H1 (cell line): ENCODE results near the gene SH3BP5. TPM values are rescaled to one million over a fixed set of nuclear protein-coding genes. Genes with fewer than 3 reads are reported as not detected.

Experiments
- ASH2L ChIP-seq: fragments of 200-600, 300-600 bp; sonication (generic); IDR thresholded peaks from one replicate; pipeline ENCODE4 v1.7.1; 2017; ENCODE audit warnings: low read length
- CHD2 ChIP-seq: IDR thresholded peaks from 2 replicates; pipeline ENCODE4 v1.6.1; 2012; ENCODE audit warnings: low read length, improper control_type of control experiment
- EGR1 ChIP-seq: IDR thresholded peaks from 2 replicates; pipeline ENCODE4 v1.6.1; 2011; ENCODE audit warnings: low read depth, low read length, borderline replicate concordance
- EP300 ChIP-seq, 2 experiments: IDR thresholded peaks; 1 replicate in 1 of 2; 2 replicates in 1 of 2; pipeline ENCODE4 v1.6.1; 2011 to 2012; ENCODE audit warnings: low read depth in 2 of 2, low read length in 2 of 2, mild to moderate bottlenecking in 2 of 2, borderline replicate concordance in 1 of 2, inconsistent platforms in 1 of 2, moderate library complexity in 1 of 2
- FOSL1 ChIP-seq: IDR thresholded peaks from 2 replicates; pipeline ENCODE4 v1.6.1; 2011; ENCODE audit warnings: mild to moderate bottlenecking, low read depth, low read length, moderate library complexity; ENCODE audit not compliant: insufficient read depth
- GABPA ChIP-seq: IDR thresholded peaks from 2 replicates; pipeline ENCODE4 v1.6.1; 2011; ENCODE audit warnings: mild to moderate bottlenecking, low read length, moderate library complexity, borderline replicate concordance; ENCODE audit not compliant: insufficient read depth
- KDM1A ChIP-seq: fragments of 200-600, 300-600 bp; sonication (generic); IDR thresholded peaks from 2 replicates; pipeline ENCODE4 v1.7.1; 2016; ENCODE audit warnings: mild to moderate bottlenecking, low read length, borderline replicate concordance
- NANOG ChIP-seq: IDR thresholded peaks from 2 replicates; pipeline ENCODE4 v1.6.1; 2011; ENCODE audit warnings: low read length, low read depth, mild to moderate bottlenecking, inconsistent platforms; ENCODE audit not compliant: insufficient read depth, poor library complexity, severe bottlenecking
- POLR2A ChIP-seq, 2 experiments: IDR thresholded peaks; 1 replicate in 1 of 2; 2 replicates in 1 of 2; pipeline ENCODE4 v1.6.1; 2011; ENCODE audit warnings: low read depth in 2 of 2, low read length in 2 of 2, mild to moderate bottlenecking in 2 of 2; ENCODE audit errors: control extremely low read depth in 1 of 2
- RAD21 ChIP-seq, 2 experiments: IDR thresholded peaks in 1 of 2; conservative IDR thresholded peaks in 1 of 2; 2 replicates each; pipeline ENCODE4 v1.6.1; 2011; ENCODE audit warnings: low read depth in 2 of 2, low read length in 2 of 2, improper control_type of control experiment in 1 of 2, inconsistent platforms in 1 of 2, mild to moderate bottlenecking in 1 of 2, moderate library complexity in 1 of 2
- RXRA ChIP-seq: IDR thresholded peaks from 2 replicates; pipeline ENCODE4 v1.6.1; 2011; ENCODE audit warnings: low read depth, mild to moderate bottlenecking, low read length, moderate library complexity; ENCODE audit not compliant: insufficient read depth
- SAP30 ChIP-seq: fragments of 300-600 bp; sonication (generic); IDR thresholded peaks from 2 replicates; pipeline ENCODE4 v1.7.1; 2012; ENCODE audit warnings: low read length, moderate library complexity, mild to moderate bottlenecking, inconsistent platforms; ENCODE audit not compliant: insufficient read depth, insufficient replicate concordance
- SIX5 ChIP-seq: IDR thresholded peaks from 2 replicates; pipeline ENCODE4 v1.6.1; 2011; ENCODE audit warnings: mild to moderate bottlenecking, low read depth, low read length
- SP1 ChIP-seq: IDR thresholded peaks from 2 replicates; pipeline ENCODE4 v1.6.1; 2011; ENCODE audit warnings: low read depth, low read length
- SP2 ChIP-seq: IDR thresholded peaks from 2 replicates; pipeline ENCODE4 v1.6.1; 2012; ENCODE audit warnings: mild to moderate bottlenecking, low read length, inconsistent platforms
- SRF ChIP-seq: IDR thresholded peaks from 2 replicates; pipeline ENCODE4 v1.6.1; 2011; ENCODE audit warnings: mild to moderate bottlenecking, low read depth, low read length, moderate library complexity
- YY1 ChIP-seq: IDR thresholded peaks from 2 replicates; pipeline ENCODE4 v1.6.1; 2011; ENCODE audit warnings: low read depth, mild to moderate bottlenecking, low read length
- polyA plus RNA-seq, 7 experiments: library from polyadenylated mRNA; depleted of rRNA in 3 of 7; stranded (reverse) in 5 of 7; unstranded in 2 of 7; fragments of >200 nt in 5 of 7; fragments of 200-250 nt in 2 of 7; gene quantifications; 1 replicate in 5 of 7; 2 replicates in 1 of 7; 4 replicates in 1 of 7; pipeline versions ENCODE4 v1.2.1 to v1.2.3, GENCODE V29; 2011 to 2013; ENCODE audit warnings: missing spikeins in 2 of 7, mixed read lengths in 2 of 7
- total RNA-seq: library from RNA; stranded (reverse); fragmentation: NEBNext Ultra II Directional; extraction: Animal tissue kit (Norgen Biotek cat#: 25700); gene quantifications from 2 replicates; pipeline ENCODE4 v1.2.1, GENCODE V29; 2021
- TF ChIP-seq, protein P1 (sequence below): IDR thresholded peaks from 2 replicates; pipeline ENCODE4 v1.6.1; 2012; ENCODE audit warnings: low read length, inconsistent platforms

The SH3BP5 gene
- total and polyA plus RNA-seq, 2 of the 8 experiments (the other 6 are each of a cell fraction or from before 2014, with no cell fraction given): 7.1 to 9.7 TPM

DNA sequence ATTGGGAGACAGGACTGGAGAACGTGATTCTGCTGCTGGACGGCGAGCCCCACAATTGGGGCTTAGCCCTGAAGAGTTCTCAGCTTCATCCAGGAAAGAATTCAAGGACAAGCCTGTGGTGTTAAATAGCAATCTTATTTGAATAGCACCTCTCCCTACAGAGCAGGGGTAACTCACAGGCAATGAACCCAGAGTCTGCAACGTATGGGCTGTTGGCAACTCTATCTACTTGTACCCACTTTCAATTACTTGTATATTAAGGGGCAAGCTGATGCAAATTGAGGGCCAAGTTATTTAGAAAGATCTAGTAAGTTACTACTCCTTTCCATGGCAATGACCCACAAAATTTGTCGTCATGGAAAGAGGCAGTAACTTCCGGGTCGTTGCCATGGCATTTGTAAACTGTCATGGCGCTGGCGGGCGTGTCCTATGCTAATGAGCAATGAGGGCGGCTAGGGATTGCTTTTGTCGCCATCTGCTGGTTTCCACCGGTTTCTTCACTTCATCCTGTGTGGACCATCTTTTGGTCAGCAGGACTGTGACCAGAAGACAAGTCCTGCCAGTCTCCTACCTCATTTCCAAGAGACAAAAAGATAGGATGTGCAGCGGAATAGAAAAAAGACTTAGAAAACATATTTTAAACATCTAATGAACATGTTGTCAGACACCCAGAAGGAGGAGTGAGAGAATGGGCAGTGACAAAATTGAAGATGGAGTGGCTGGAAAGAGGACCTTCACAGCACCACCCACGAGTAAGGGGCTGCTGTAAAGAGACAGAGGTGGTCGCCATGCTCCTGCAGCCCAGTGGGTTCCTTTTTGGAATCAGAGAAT is 45.8 kb upstream of the SH3BP5 start (continued):
- TF ChIP-seq ASH2L (peak; percentile 38), CHD2 (peak; percentile 87), RXRA (no peak), KDM1A (peak; percentile 18; the same call in 1 of the 2 replicates), POLR2A (IDR thresholded peaks at IDR 0.05; ENCODE audit: control extremely low read depth in 1 of 2, low read depth in 2 of 2, low read length in 2 of 2) (no peak), SIX5 (no peak), EGR1 (no peak), YY1 (peak; percentile 99), NANOG (no peak), SAP30 (peak; percentile 59), EP300 (IDR thresholded peaks at IDR 0.05; ENCODE audit: borderline replicate concordance in 1 of 2, low read depth in 2 of 2, low read length in 2 of 2) (peak in 1 of 2 experiments; percentile 59; a peak in 1 of 3 replicates), SP1 (peak; percentile 70; the same call in 1 of the 2 replicates), RAD21 (IDR thresholded peaks at IDR 0.05 in 1 of 2, conservative IDR thresholded peaks at IDR 0.05 in 1 of 2; ENCODE audit: low read depth in 2 of 2, low read length in 2 of 2) (peak; percentile 81 to 85), SP2 (no peak), SRF (peak; percentile 21; the same call in 1 of the 2 replicates), GABPA (peak; percentile 87; the same call in 1 of the 2 replicates), FOSL1 (no peak)
- TF ChIP-seq, protein P1, sequence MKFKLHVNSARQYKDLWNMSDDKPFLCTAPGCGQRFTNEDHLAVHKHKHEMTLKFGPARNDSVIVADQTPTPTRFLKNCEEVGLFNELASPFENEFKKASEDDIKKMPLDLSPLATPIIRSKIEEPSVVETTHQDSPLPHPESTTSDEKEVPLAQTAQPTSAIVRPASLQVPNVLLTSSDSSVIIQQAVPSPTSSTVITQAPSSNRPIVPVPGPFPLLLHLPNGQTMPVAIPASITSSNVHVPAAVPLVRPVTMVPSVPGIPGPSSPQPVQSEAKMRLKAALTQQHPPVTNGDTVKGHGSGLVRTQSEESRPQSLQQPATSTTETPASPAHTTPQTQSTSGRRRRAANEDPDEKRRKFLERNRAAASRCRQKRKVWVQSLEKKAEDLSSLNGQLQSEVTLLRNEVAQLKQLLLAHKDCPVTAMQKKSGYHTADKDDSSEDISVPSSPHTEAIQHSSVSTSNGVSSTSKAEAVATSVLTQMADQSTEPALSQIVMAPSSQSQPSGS: peak; percentile 92
